Neural cell (in vitro differentiated cells): ENCODE data around the gene CCDC88C.

Source experiments
- EZH2 ChIP-seq: fragments of 200-600, 300-800 bp; shearing (Covaris generic), sonication (generic); IDR thresholded peaks from 2 replicates; pipeline ENCODE4 v1.6.1; 2014; ENCODE audit warnings: antibody characterized with exemption, low read length, borderline replicate concordance, mild to moderate bottlenecking; ENCODE audit not compliant: insufficient read depth, poor library complexity, severe bottlenecking
- MXI1 ChIP-seq: fragments of 450-650 bp; conservative IDR thresholded peaks from 2 replicates; pipeline ENCODE4 v1.6.1; 2014; ENCODE audit warnings: antibody characterized with exemption, mild to moderate bottlenecking; ENCODE audit not compliant: poor library complexity, severe bottlenecking
- POLR2AphosphoS5 ChIP-seq: IDR thresholded peaks from 2 replicates; pipeline ENCODE4 v1.6.1; 2012
- RAD21 ChIP-seq: fragments of 450-650 bp; conservative IDR thresholded peaks from 2 replicates; pipeline ENCODE4 v1.6.1; 2014; ENCODE audit warnings: antibody characterized with exemption, mild to moderate bottlenecking, moderate library complexity
- REST ChIP-seq: IDR thresholded peaks from 2 replicates; pipeline ENCODE4 v1.6.1; 2012; ENCODE audit warnings: borderline replicate concordance
- TAF1 ChIP-seq: IDR thresholded peaks from 2 replicates; pipeline ENCODE4 v1.6.1; 2012; ENCODE audit warnings: low read depth
- TF ChIP-seq, protein P1 (sequence below): fragments of 450-650 bp; IDR thresholded peaks from 2 replicates; pipeline ENCODE4 v1.5.1; 2014; ENCODE audit warnings: antibody characterized with exemption, mild to moderate bottlenecking, moderate library complexity; ENCODE audit not compliant: poor library complexity, severe bottlenecking

DNA sequence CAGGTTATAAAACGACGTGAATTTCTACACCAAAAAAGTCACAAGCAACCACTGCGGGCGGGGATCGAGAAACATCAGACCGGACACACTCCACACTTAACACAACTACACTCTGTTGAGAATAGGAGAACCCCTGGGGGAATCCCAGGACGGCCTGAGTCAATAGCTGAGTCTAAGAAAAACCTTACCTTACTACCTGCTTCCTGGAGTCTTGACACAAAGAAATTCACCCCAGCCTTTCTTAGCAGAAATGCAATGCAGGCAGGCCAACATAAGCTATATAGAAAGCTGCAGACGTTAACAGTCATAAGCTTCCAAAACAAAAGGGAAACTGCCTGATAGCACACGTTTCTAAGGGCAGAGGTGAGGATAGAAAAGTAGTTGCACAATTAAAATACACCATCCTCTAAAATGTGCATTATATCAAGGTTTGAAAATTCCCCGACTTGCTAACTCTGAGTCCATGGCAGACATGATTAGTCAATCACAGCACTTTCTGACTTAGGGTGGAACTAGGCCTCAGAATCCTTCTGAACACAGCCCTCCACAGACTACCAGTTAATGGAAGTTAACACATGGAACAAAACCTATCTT, 68.0 kb downstream of the CCDC88C start:
- TF ChIP-seq EZH2: no peak
- no peak for TF ChIP-seq REST
- TF ChIP-seq, protein P1, sequence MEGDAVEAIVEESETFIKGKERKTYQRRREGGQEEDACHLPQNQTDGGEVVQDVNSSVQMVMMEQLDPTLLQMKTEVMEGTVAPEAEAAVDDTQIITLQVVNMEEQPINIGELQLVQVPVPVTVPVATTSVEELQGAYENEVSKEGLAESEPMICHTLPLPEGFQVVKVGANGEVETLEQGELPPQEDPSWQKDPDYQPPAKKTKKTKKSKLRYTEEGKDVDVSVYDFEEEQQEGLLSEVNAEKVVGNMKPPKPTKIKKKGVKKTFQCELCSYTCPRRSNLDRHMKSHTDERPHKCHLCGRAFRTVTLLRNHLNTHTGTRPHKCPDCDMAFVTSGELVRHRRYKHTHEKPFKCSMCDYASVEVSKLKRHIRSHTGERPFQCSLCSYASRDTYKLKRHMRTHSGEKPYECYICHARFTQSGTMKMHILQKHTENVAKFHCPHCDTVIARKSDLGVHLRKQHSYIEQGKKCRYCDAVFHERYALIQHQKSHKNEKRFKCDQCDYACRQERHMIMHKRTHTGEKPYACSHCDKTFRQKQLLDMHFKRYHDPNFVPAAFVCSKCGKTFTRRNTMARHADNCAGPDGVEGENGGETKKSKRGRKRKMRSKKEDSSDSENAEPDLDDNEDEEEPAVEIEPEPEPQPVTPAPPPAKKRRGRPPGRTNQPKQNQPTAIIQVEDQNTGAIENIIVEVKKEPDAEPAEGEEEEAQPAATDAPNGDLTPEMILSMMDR: no peak
- TF ChIP-seq RAD21: no peak
- TF ChIP-seq POLR2AphosphoS5: no peak
- no peak for TF ChIP-seq TAF1
- TF ChIP-seq MXI1: no peak
